Neural crest cell (in vitro differentiated cells): ENCODE results near the gene ACBD7. TPM values are rescaled to one million over a fixed set of nuclear protein-coding genes. Genes with fewer than 3 reads are reported as not detected.

Source experiments
- DNase-seq: peaks from one replicate; pipeline ENCODE4 v3.0.0; 2021; ENCODE audit warnings: low read depth, mixed read lengths, low spot score
- H3K27ac Mint-ChIP-seq: one replicate; pipeline ENCODE4 v1.8.0; 2021; ENCODE audit warnings: mild to moderate bottlenecking, mixed read lengths; ENCODE audit not compliant: unreplicated experiment
- H3K27me3 Mint-ChIP-seq: 2 replicates; pipeline ENCODE4 v1.8.0; 2021; ENCODE audit warnings: low read depth, mild to moderate bottlenecking, mixed read lengths
- H3K36me3 Mint-ChIP-seq: 2 replicates; pipeline ENCODE4 v1.8.0; 2021; ENCODE audit warnings: low read depth, mild to moderate bottlenecking, mixed read lengths
- H3K4me1 Mint-ChIP-seq: 2 replicates; pipeline ENCODE4 v1.8.0; 2021; ENCODE audit warnings: mixed read lengths
- H3K4me3 Mint-ChIP-seq: one replicate; pipeline ENCODE4 v1.8.0; 2021; ENCODE audit warnings: mild to moderate bottlenecking, mixed read lengths
- H3K9me3 Mint-ChIP-seq: 2 replicates; pipeline ENCODE4 v1.8.0; 2021; ENCODE audit warnings: mixed read lengths
- CTCF ChIP-seq: fragments of 200-600 bp; sonication (generic); conservative IDR thresholded peaks from 2 replicates; pipeline ENCODE4 v1.5.0; 2021; ENCODE audit warnings: antibody characterized with exemption, mild to moderate bottlenecking
- total RNA-seq: library from RNA; stranded (reverse); gene quantifications from 2 replicates; pipeline ENCODE4 v1.2.1, GENCODE V29; 2021

Gene ACBD7
- total RNA-seq, 1 donor from 2014 or later, result 12.0 TPM

GRCh38 chr10:15072358-15072757 lies 16.2 kb downstream of the ACBD7 start:
- H3K4me1 Mint-ChIP-seq, result no peaks in the 10 kb centered on the region
- peaks cover 10% of the 10 kb centered on the region for H3K9me3 Mint-ChIP-seq
- H3K4me3 Mint-ChIP-seq, result no peak overlapping the region
- no peak for DNase-seq
- H3K27ac Mint-ChIP-seq, result no peak overlapping the region
- no peak for TF ChIP-seq CTCF
- H3K27me3 Mint-ChIP-seq, result no peaks in the 10 kb centered on the region
- H3K36me3 Mint-ChIP-seq, result peaks cover 22% of the 10 kb centered on the region

DNA sequence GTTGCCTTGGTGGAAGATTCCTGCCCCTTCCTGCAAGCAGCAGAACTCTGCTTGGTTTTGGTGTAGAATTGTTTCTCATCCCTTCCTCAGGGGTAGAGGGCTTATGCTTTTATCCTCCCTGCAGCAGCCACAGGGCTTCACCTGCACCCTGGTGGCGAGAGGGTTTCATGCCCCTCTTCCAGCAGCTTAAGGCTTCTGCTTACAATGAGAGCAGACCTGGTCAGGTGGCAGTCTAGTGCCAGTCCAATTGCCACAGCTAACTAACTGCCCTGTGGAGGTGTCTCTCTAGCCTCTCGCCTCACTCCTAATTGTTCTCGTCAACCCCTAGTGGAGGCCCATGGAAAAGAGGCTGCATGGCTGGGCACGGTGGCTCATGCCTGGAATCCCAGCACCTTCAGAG lies 19.3 kb downstream of the ACBD7 start:
- no peak for TF ChIP-seq CTCF
- Mint-ChIP-seq H3K4me1 (no peaks in the 10 kb centered on the region), H3K4me3 (no peak overlapping the region), H3K9me3 (peaks cover 18% of the 10 kb centered on the region), H3K27ac (no peak overlapping the region), H3K27me3 (no peaks in the 10 kb centered on the region), H3K36me3 (peaks cover 26% of the 10 kb centered on the region)
- no peak for DNase-seq

DNA sequence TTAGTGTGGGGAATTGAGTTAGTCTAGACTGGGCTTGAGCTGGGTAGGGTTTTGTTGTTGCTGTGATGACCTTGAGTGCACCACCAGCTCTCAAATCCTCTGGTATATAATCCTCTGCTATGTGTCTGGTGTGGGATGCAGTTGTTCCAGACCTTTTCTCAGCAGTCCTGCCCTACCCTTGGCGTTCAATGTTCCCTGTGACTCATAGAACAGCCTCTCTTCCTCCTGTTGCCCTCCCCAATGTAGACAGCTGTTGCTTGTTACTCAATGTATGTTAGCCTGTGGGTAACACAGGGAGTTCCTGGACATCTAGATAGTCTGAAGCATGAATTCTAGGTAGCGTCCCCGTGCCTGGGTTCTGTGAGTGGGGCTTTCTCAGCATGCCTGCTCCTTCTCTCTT lies 19.8 kb downstream of the ACBD7 start:
- Mint-ChIP-seq H3K9me3 (peaks cover 17% of the 10 kb centered on the region), H3K4me1 (no peaks in the 10 kb centered on the region), H3K36me3 (peaks cover 24% of the 10 kb centered on the region), H3K27ac (no peak overlapping the region), H3K4me3 (no peak overlapping the region), H3K27me3 (no peaks in the 10 kb centered on the region)
- DNase-seq, result no peak
- no peak for TF ChIP-seq CTCF

GRCh38 chr10:15067154-15067553 lies 21.4 kb downstream of the ACBD7 start:
- Mint-ChIP-seq H3K9me3 (peaks cover 12% of the 10 kb centered on the region), H3K4me3 (no peak overlapping the region), H3K4me1 (no peaks in the 10 kb centered on the region), H3K27ac (no peak overlapping the region), H3K27me3 (no peaks in the 10 kb centered on the region), H3K36me3 (peaks cover 11% of the 10 kb centered on the region)
- no peak for DNase-seq
- no peak for TF ChIP-seq CTCF

- no peak for TF ChIP-seq CTCF
- Mint-ChIP-seq H3K27ac (no peak overlapping the region), H3K4me3 (no peak overlapping the region), H3K27me3 (no peaks in the 10 kb centered on the region), H3K36me3 (peaks cover 9% of the 10 kb centered on the region), H3K9me3 (peaks cover 15% of the 10 kb centered on the region), H3K4me1 (no peaks in the 10 kb centered on the region)
- no peak for DNase-seq
Measured at GRCh38 chr10:15060638-15061037, 27.9 kb downstream of the ACBD7 start.

DNA sequence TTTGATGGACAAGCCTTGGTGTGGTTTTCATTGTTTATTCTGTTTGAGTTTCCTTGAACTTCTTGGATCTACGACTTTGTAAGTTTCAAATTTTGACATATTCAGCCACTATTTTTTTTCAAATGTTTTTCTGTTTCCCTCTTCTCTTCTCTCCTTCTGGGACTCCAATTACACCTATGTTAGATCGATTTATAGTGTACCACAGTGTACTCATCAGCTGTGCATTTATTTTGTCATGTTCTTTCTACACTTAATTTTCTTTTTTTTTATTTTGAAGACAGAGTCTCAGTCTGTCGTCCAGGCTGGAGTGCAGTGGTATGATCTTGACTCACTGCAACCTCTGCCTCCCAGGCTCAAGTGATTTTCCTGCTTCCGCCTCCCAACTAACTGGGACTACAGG lies 28.7 kb downstream of the ACBD7 start:
- peaks cover 9% of the 10 kb centered on the region for H3K9me3 Mint-ChIP-seq
- no peak for DNase-seq
- H3K27ac Mint-ChIP-seq, result no peak overlapping the region
- no peaks in the 10 kb centered on the region for H3K27me3 Mint-ChIP-seq
- no peaks in the 10 kb centered on the region for H3K4me1 Mint-ChIP-seq
- H3K4me3 Mint-ChIP-seq, result no peak overlapping the region
- peaks cover 5% of the 10 kb centered on the region for H3K36me3 Mint-ChIP-seq
- no peak for TF ChIP-seq CTCF
